Stimulated activated CD4-positive, alpha-beta T cell treated with anti-CD3 and anti-CD28 coated beads, Interleukin-2, amount 100 ng/mL, for 24 hours (primary cell): ENCODE measurements around the gene SAMHD1.
"Not testable (repeated sequence)": the region's sequence is repeated elsewhere in the genome, so short reads cannot be mapped to it uniquely, and the experiment has no call there.

ENCODE experiments used
- DNase-seq, 2 donors: peaks; one replicate each; pipeline ENCODE4 v3.0.0-alpha.2; 2020

The SAMHD1 gene

DNA sequence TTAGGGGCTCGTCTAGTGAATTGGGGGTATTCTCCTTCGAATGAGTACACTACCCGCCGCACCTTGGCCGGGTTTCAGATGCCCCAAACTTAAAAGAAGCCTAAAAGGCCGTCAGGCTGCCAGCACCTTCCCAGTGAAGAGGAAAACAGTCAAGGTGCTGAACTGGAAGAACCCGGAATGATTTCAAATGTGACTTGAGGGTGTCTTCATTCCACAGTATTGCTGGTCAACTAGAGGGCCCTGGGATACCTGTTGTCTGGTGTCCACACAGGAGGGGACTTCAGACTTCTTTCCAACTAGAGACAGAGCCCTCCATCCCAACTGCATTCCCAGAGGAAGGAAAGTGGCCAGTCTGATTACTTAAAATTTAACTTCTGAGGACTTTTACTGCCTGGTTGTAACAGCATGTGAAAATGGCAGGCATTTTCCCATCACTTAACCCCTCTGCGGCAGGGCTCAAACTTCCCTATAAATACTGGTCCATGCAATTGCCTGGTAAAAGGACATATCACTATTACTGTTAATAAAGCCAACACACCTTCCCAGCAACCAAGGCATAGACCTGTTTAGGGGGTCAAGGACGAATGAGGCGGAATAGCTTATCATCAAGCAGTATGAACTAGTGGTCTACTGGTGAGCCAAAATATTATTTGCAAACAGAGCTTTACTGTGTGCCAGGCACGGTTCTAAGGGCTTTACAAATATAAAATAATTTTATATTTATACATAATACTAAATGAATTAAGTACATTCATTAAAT, 651 bp upstream of the SAMHD1 start:
- no peak for DNase-seq

DNA sequence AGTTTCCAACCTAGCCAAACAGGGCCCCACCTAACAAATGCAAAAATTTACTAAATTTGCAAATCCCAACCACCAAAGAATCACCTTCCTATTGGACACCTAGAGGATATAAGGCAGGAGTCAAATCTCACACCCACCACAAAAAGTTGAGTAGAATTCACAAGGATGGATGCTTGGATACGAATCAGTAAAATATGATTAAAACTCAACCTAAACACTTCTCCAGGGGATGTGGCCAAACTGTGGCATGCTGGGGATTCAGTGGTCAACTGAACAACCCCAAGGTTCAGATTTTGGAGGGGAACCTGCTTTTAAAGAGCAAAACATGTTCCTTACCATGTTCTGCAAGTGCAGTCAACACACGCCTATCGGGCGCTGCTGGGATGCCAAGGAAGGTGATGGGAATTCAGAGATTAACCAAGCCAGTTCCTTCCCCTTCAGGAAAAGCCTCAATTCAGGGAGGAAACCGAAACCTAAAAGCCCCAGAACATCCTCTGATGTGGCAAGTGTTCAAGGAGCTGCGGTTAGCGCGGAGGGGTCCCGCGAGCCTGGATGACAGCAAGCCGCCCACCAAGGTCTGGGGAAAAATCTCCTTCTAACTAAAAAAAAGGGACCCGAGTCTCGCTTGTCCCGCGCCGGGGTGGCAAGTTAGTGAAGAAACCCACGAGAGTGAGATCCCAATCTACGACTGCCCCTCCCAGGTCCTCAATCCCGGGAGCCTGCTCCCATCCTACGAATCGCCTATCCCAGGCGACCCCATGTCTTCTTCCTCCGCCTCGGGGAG, 902 bp downstream of the SAMHD1 start:
- DNase-seq: peak in 1 of 2 donors; percentile 52

DNA sequence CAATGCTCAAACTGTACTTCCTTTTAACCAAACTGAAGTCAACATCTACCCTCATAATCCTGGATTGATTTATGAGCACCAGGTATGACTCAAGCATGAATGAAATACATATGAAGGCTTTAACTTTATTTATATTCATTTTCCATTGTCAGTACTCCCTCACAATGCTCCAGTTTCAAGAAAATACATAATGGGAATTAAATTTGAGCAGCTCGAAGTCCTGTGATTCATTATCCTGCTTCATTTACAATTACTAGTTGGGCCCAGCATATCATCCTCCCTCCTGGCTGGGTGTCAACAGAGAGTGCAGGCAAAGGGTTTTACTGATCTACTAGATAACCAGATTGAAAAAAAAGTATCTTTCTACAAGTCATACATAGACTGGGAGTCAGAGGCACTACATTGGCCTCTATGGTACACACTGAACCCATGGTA, 10.1 kb downstream of the SAMHD1 start:
- no peak for DNase-seq

DNA sequence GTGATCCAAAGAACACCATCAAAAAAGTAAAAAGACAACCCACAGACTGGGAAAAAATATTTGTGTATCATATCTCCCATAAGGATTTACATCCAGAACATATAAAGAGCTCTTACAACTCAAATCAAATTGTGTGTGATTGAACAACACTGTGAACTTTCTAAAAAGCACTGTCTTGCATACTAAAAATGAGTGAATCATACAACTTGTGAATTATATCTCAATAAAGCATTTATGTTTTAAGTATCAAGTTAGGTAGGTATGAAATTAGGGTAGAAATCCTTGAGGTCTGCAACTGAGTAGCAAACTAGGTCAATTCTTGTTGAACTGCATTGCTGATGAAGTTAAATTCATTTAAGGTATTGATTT, 14.1 kb downstream of the SAMHD1 start:
- no peak for DNase-seq

DNA sequence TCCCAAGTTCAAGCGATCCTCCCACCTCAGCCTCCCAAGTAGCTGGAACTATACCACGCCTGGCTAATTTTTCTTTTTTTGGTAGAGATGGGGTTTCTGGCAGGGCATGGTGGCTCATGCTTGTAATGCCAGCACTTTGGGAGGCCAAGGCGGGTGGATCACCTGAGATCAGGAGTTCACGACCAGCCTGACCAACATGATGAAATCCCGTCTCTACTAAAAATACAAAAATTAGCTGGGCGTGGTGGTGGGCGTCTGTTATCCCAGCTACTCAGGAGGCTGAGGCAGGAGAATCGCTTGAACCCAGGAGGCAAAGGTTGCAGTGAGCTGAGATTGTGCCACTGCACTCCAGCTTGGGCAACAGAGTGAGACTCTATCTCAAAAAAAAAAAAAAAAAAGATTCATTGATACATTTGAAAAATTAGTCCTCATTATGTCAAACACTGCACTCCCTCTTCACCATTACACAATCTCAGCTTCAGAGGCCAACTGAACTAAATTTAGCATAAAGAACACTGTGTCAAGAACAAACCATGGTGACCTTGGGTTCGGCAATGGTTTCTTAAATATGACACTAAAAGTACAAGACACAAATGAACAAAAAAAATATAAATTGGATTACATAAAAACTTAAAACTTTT, 14.6 kb downstream of the SAMHD1 start:
- not testable (repeated sequence) for DNase-seq

DNA sequence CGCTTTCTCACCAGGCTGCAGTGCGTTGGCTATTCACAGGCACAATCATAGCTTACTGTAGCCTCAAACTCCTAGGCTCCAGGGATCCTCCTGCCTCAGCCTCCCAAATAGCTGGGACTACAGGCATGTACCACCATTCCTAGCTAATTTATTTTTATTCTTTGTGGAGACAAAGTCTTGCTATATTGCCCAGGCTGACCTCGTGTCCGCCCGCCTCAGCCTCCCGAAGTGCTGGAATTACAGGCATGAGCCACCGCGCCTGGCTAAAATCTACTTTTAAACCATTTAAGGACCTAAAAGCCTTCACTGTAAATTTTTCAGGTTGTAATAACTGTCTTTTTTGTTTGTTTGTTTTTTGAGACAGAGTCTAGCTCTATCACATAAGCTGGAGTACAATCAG, 15.2 kb downstream of the SAMHD1 start:
- DNase-seq: no peak

DNA sequence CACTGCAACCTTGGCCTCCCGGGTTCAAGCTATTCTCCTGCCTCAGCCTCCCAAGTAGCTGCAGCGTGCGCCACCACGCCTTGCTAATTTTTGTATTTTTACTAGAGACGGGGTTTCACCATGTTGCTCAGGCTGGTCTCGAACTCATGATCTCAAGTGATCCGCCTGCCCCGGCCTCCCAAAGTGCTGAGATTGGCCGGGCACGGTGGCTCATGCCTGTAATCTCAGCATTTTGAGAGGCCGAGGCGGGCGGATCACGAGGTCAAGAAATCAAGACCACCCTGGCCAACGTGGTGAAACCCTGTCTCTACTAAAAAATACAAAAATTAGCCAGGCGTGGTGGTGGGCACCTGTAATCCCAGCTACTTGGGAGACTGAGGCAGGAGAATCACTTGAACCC, 17.9 kb downstream of the SAMHD1 start:
- not testable (repeated sequence) for DNase-seq

DNA sequence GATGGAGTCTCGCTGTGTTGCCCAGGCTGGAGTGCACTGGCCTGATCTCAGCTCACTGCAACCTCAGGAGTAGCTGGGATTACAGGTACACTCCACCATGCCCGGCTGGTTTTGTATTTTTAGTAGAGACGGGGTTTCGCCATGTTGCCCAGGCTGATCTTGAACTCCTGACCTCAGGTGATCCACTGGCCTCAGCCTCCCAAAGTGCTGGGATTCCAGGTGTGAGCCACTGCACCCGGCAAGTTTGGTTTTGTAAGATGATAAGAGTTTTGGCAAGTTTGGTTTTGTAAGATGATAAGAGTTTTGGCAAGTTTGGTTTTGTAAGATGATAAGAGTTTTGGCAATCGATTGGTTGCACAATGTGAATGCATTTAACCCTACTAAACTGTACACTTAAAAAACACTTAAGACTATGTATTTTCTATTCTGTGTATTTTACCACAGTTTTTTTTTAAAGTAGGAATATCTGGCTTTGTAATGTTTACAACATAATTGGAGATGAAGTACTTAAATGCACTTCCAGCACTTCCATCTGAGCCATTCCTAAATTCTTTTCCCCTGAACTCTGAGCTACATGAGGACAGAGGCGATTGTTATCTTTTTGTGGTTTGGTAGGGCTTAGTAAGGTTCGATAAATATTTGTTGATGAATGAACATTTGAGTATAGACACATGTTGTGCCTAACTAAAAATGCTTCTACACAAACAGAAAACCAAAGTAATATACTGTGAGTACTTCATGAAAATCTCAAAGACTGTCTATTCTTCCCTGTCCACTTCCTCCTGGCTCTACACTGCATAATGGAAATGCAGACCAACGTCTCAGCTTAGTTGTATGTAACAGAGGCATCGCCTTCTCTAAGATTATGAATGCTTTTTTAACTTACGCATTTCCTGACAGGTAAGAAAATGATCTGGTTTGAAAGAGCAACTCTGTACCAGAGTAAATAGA, 18.8 kb downstream of the SAMHD1 start:
- DNase-seq: no peak

DNA sequence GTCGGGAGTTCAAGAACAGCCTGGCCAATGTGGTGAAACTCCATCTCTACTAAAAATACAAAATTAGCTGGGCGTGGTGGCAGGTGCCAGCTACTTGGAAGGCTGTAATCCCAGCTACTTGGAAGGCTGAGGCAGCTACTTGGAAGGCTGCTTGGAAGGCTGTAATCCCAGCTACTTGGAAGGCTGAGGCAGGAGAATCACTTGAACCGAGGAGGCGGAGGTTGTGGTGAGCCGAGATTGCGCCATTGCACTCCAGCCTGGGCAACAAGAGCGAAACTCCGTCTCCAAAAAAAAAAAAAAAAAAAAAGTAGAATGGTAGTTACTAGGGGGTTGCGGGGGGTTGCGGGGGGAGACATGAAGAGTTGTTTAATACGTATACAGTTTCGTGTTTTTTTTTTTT, 19.4 kb downstream of the SAMHD1 start:
- not testable (repeated sequence) for DNase-seq

DNA sequence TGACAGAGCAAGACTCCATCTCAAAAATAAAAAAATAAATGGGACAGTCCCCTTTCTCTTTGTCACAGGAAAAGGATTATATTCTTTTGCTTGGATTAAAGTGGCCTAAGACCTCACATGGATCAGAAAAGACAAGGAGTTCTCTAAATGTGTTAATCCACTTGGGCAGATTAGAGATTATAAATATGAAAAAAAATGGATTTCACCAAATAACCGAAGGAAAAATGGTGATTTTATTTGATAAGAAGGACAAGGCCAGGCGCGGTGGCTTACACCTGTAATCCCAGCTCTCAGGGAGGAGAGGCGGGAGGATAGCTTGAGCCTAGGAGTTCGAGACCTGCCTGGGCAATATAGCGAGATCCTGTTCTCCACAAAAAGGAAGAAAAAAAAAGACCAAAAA, 21.8 kb downstream of the SAMHD1 start:
- DNase-seq: no peak

DNA sequence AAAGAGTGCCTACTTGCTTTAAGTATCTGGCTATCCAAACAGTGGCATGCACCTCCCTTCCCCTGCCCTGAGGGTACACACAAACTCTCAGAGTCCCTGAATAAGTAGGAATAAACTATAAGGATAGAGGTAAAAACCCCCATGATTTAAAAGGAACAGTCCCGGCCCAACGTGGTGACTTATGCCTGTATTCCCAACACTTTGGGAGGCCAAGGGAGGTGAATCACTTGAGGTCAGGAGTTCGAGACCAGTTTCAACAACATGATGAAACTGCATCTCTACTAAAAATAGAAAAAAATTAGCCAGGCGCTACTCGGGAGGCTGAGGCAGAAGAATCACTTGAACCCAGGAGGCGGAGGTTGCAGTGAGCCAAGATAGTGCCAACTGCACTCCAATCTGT, 22.2 kb downstream of the SAMHD1 start:
- DNase-seq: no peak

DNA sequence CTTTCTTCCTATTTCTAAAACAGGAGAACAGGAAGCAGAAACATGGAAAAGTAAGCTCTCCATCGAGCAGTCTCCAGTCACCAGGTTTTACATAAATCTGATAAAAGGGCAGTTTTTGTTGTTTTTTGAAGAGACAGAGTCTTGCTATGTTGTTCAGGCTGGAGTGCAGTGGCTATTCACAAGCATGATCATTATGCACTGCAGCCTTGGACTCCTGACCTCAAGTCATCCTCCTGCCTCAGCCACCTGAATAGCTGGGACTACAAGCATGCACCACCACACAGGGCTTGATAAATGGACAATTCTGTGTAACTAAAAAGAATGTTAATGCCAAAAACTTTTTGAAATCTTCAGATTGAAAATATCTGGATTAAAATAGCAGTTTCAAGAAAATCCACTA, 23.8 kb downstream of the SAMHD1 start:
- no peak for DNase-seq

DNA sequence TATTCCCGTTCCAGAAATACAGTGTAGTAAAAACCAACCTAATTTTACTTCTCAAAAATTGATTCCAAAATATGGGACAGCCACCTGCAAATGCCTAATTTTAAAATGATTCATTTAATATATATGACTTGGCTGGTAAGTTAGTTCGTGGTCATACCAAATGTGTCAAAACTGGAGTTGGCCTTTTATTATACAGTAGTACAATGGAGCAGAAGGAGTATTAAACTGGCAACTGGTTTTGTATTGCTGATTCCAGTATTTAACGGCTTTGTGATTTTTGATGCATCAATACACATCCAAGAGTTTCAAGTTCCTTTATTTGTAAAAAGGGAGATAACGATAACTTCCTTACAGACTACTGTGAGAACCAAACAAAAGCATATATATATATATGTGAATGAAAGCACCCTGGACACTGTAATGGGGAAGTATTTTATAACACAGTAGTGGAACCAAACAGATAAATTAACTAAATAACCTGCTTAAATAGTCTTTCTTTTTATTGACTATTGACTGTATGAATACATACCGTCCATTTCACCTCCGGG, 24.8 kb downstream of the SAMHD1 start:
- no peak for DNase-seq

DNA sequence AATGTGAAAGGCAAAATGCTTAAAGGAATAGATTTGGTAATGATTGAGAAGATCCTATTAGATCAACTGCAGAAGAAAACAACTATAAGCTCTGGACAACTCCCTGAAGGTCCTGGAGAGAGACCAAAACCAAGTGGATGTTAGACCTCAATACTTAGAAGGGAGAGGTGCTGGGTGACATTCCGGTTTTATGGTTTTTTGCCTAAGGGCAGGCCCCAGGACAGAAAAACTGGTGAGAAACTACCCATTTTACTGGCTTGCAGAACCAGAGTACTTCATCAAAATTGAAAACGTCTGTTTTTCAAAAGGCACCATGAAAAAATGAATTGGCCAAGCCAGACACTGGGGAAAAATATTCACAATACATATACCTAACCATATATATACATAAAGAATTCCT, 26.3 kb downstream of the SAMHD1 start:
- no peak for DNase-seq

DNA sequence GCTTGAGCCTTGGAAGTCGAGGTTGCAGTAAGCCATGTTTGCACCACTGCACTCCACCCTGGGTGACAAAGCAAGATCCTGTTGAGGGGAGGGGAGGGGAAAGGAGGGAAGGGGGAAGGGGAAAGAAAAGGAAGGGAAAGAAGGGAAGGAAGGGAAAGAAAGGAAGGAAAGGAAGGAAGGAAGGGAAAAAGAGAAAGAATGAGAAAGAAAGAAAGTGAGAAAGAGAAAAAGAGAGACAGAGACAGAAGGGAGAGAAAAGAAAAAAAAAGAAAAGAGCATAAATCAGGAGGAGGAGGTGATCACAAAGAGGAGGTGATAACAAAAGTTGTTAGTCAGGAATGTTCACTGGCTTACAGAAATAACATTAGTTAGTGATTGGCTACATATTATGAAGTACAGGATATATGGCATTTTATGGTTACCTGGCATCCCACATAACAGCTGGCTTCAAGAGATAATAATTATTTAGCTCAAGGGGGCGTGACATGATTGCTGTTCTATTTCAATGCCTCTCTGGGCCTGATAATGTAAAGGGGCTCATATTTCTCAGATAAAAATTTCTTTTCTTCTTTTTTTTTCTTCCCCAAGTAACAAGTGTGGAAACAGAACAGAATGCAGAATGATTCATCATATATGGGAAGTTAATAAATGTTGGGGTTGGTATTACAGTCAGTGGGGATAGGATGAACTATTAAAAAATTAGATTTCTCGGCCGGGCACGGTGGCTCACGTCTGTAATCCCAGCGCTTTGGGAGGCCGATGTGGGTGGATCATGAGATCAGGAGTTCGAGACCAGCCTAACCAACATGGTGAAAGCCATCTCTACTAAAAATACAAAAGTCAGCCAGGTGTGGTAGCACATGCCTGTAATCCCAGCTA, 27.1 kb downstream of the SAMHD1 start:
- no peak for DNase-seq

DNA sequence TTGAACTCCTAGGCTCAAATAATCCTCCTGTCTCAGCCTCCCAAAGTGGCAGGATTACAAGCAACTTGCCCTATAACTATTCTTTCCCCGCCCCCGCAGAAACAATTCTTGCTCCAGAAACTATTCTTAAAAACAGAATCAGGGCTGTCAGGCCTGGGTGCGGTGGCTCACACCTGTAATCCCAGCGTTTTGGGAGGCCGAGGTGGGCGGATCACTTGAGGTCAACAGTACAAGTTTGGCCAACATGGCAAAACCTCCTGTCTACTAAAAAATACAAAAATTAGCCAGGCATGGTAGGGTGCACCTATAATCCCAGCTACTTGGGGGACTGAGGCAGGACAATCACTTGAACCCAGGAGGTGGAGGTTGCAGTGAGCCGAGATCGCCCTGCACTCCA, 31.2 kb downstream of the SAMHD1 start:
- no peak for DNase-seq

DNA sequence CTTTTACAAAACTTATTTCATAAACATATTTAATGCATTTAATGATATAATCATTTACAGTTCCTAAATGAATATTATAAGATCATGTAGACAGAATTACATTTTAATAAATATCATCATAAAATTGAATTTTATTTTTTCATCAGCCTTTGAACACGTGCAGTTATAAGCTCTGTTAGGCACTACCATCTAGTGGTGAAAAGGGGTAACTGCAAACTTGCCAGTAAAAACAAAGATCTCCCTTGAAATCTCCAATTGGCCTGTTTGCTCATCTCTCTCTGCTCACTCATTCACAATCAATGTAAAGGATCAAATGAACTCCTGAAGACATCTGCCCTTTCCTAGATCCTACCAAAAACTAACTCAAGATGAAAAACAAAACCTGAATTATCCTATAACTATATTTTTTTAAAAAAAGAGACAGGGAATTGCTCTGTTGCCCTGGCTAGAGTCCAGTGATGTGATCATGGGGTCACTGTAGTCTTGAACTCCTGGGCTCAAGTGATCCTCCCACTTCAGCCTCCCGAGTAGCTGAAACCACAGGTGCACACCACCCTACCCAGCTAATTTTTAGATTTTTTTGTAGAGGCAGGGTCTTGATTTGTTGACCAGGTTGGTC, 31.7 kb downstream of the SAMHD1 start:
- DNase-seq: peak in 1 of 2 donors; percentile 32

DNA sequence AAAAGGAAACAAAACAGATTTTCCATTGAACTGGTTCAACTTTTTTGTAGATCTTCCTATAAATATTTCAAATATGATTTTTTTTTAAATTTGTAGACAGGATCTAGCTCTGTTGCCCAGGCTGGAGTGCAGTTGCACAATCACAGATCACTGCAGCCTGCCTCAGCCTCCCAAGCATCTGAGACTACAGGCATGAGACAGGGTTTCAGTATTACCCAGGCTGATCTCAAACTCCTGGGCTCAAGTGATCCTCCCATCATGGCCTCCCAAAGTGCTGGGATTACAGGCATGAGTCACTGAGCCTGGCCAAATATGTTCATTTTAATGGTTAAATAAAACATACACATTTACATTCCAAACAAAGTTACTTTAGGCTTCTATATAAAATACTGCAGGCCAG, 33.6 kb downstream of the SAMHD1 start:
- peak in 1 of 2 donors; percentile 13 for DNase-seq

DNA sequence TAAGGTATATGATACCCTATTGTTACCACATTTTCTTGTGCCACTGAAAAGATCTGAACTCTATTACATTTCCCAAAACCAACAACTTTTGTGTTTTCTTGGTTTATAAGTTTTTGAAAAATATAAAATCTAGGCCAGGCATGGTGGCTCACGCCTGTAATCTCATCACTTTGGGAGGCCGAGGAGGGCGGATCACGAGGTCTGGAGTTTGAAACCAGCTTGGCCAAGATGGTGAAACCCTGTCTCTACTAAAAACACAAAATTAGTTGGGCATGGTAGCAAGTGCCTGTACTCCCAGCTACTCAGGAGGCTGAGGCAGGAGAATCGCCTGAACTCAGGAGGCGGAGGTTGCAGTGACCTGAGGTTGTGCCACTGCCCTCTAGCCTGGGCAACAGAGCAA, 34.3 kb downstream of the SAMHD1 start:
- DNase-seq: no peak

DNA sequence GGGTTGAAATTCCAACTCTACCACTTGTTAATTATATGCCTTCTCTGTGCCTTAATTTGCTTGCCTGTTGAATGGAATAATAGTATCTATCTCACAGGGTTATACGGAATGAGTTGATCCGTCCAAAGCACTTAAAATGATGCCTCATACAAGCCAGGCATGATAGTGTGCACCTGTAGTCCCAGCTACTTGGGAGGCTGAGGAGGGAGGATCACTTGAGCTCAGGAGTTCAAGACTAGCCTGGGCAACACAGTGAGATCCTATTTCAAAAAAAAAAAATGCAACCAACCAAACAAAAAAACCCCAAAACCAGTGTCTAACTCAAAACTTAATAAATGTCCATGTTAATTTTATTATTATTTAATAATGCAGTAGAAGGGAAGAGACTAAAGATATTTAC, 35.3 kb downstream of the SAMHD1 start:
- DNase-seq: no peak

DNA sequence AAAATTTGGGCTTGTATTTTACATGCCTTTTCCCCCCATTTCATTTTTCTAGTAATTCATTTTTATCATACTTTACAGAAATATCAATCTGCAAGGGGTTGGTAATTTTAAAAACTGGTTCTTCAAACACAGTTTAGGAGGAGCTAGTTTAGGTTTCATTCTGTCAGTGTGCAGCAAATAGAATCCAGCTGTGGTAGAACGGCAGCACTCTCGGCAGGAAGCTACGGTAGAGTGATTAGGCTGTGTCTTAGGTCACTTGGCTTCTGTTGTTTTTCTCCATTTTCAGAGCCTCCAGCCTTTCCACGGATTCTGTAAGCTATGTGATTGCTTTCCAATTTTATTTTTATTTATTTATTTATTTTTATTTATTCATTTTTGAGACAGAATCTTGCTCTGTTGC, 42.9 kb downstream of the SAMHD1 start:
- no peak for DNase-seq
